Liver (tissue), 9 donors: ENCODE results near the gene TSHZ2. TPM values are rescaled to one million over a fixed set of nuclear protein-coding genes. Genes with fewer than 3 reads are reported as not detected.

Source experiments
- DNase-seq: peaks from one replicate; pipeline ENCODE4 v3.0.0-alpha.2; 2017; ENCODE audit warnings: low spot score
- H3K27ac ChIP-seq, 2 donors: one replicate each; pipeline ENCODE4 v1.7.0; 2013; ENCODE audit warnings: inconsistent platforms in 2 of 2, low read length in 2 of 2, control low read depth in 1 of 2, low read depth in 1 of 2, mild to moderate bottlenecking in 1 of 2
- H3K27me3 ChIP-seq, 4 donors: one replicate each; pipeline versions ENCODE4 v1.6.1 to v1.7.0; 2013; ENCODE audit warnings: low read length in 3 of 4, inconsistent platforms in 1 of 4, mild to moderate bottlenecking in 1 of 4, moderate library complexity in 1 of 4; ENCODE audit not compliant: control insufficient read depth in 4 of 4, insufficient read depth in 4 of 4
- H3K36me3 ChIP-seq, 4 donors: one replicate each; pipeline versions ENCODE4 v1.6.1 to v1.7.0; 2013; ENCODE audit warnings: low read length in 3 of 4, mild to moderate bottlenecking in 3 of 4, low read depth in 1 of 4, moderate library complexity in 1 of 4; ENCODE audit not compliant: control insufficient read depth in 4 of 4, insufficient read depth in 3 of 4
- H3K4me1 ChIP-seq, 4 donors: one replicate each; pipeline versions ENCODE4 v1.6.1 to v1.7.0; 2013; ENCODE audit warnings: low read length in 3 of 4, mild to moderate bottlenecking in 3 of 4, moderate library complexity in 1 of 4; ENCODE audit not compliant: control insufficient read depth in 4 of 4, insufficient read depth in 4 of 4
- H3K4me3 ChIP-seq, 3 donors: one replicate each; pipeline versions ENCODE4 v1.6.1 to v1.7.0; 2013; ENCODE audit warnings: low read length in 3 of 3, control low read depth in 1 of 3, low read depth in 1 of 3, mild to moderate bottlenecking in 1 of 3
- H3K9ac ChIP-seq, 2 donors: one replicate each; pipeline ENCODE4 v1.7.0; 2013; ENCODE audit warnings: low read length in 2 of 2, mild to moderate bottlenecking in 2 of 2, moderate library complexity in 2 of 2, control low read depth in 1 of 2, low read depth in 1 of 2
- H3K9me3 ChIP-seq, 4 donors: one replicate each; pipeline versions ENCODE4 v1.6.1 to v1.7.0; 2013; ENCODE audit warnings: low read length in 3 of 4; ENCODE audit not compliant: control insufficient read depth in 4 of 4
- EGR1 ChIP-seq, 2 donors: IDR thresholded peaks; 2 replicates each; pipeline ENCODE4 v1.6.1; 2016 to 2018; ENCODE audit warnings: antibody characterized with exemption in 2 of 2, low read depth in 2 of 2
- FOXA2 ChIP-seq: IDR thresholded peaks from 2 replicates; pipeline ENCODE4 v1.6.1; 2016; ENCODE audit warnings: antibody characterized with exemption
- GABPA ChIP-seq, 2 donors: IDR thresholded peaks in 1 of 2; conservative IDR thresholded peaks in 1 of 2; 2 replicates each; pipeline ENCODE4 v1.6.1; 2016; ENCODE audit warnings: antibody characterized with exemption in 2 of 2, mild to moderate bottlenecking in 1 of 2, moderate library complexity in 1 of 2
- HNF4A ChIP-seq, 2 donors: conservative IDR thresholded peaks; 2 replicates each; pipeline ENCODE4 v1.6.1; 2016; ENCODE audit warnings: antibody characterized with exemption in 2 of 2, mild to moderate bottlenecking in 2 of 2
- NR2F2 ChIP-seq: IDR thresholded peaks from 2 replicates; pipeline ENCODE4 v1.6.1; 2016; ENCODE audit warnings: antibody characterized with exemption
- RXRA ChIP-seq, 2 donors: IDR thresholded peaks; 2 replicates each; pipeline ENCODE4 v1.6.1; 2017 to 2018; ENCODE audit warnings: antibody characterized with exemption in 2 of 2, mild to moderate bottlenecking in 1 of 2
- TAF1 ChIP-seq: conservative IDR thresholded peaks from 2 replicates; pipeline ENCODE4 v1.6.1; 2016; ENCODE audit warnings: antibody characterized with exemption, mild to moderate bottlenecking
- WGBS: extraction: QIAGEN DNeasy Blood & Tissue Kit; methylation state at CpG from one replicate; pipeline ENCODE4 v1.1.7; 2013; 5-methylcytosine and 5-hydroxymethylcytosine counted together
- polyA plus RNA-seq, 2 donors: library from polyadenylated mRNA; stranded (reverse) in 1 of 2; unstranded in 1 of 2; fragments of 200-250 nt in 1 of 2; fragments of >200 nt in 1 of 2; fragmentation: Nextera tagmentation in 1 of 2; extraction: Ambion mirVana in 1 of 2; gene quantifications; one replicate each; pipeline versions ENCODE4 v1.2.1 to v1.2.3, GENCODE V29; 2013 to 2015
- total RNA-seq, 2 donors: library from RNA; depleted of rRNA; stranded (reverse); fragments of >200 nt; gene quantifications; one replicate each; pipeline ENCODE4 v1.2.3, GENCODE V29; 2014
- TF ChIP-seq, protein P1 (sequence below): IDR thresholded peaks from 2 replicates; pipeline ENCODE4 v1.6.1; 2016; ENCODE audit warnings: antibody characterized with exemption
- TF ChIP-seq, protein P2 (sequence below): IDR thresholded peaks from 2 replicates; pipeline ENCODE4 v1.6.1; 2016; ENCODE audit warnings: antibody characterized with exemption, mild to moderate bottlenecking
- TF ChIP-seq, protein P3 (sequence below): IDR thresholded peaks from 2 replicates; pipeline ENCODE4 v1.6.1; 2016; ENCODE audit warnings: antibody characterized with exemption
- TF ChIP-seq, protein P4 (sequence below): fragments of 150-350 bp; IDR thresholded peaks from 2 replicates; pipeline ENCODE4 v1.5.1; 2017; ENCODE audit warnings: improper control_type of control experiment, low read depth, low read length; ENCODE audit not compliant: missing input control
- donor health status: healthy.
- donor health status: healthy.
- donor health status: healthy.
- donor health status: healthy.
- donor health status: healthy.

Gene TSHZ2
- total and polyA plus RNA-seq, 4 donors: 2.9 to 11.3 (median 7.8) TPM

DNA sequence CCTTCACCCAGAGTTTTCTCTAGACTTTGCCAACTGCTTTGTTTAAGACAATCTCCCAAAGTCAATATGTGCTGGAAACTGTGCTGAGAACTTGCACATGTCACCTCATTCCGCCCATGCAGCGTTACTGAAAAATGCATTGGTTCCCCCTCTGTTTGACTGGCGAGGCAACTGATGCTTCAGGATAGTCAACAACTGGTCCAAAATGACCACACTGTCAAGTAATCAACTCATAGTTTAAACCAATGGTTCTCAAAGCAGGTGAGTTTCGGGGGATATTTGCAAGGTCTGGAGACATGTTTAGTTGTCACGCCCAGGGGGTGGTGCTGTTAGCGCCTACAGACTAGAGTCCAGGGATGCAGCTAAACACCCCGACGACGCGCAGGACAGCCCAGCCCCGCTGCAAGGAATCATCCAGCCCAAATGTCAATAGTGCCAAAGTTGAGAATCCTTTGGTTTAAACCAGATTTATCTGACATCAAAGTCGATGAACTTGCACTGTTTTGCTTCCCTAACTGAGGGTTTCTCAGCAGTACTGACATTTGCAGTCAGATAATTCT, 451.5 kb downstream of the TSHZ2 start:
- H3K4me1 ChIP-seq: peaks cover 0 to 6% (median 0%) of the 10 kb centered on the region in 4 donors
- H3K27me3 ChIP-seq: no peaks in the 10 kb centered on the region
- H3K9ac ChIP-seq: no peak overlapping the region
- no peaks in the 10 kb centered on the region for H3K36me3 ChIP-seq
- no peak for TF ChIP-seq NR2F2
- TF ChIP-seq, protein P1, sequence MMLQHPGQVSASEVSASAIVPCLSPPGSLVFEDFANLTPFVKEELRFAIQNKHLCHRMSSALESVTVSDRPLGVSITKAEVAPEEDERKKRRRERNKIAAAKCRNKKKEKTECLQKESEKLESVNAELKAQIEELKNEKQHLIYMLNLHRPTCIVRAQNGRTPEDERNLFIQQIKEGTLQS: no peak
- no peak for TF ChIP-seq GABPA (IDR thresholded peaks at IDR 0.05 in 1 of 2, conservative IDR thresholded peaks at IDR 0.05 in 1 of 2)
- no peak for TF ChIP-seq EGR1 (IDR thresholded peaks at IDR 0.05; ENCODE audit: low read depth in 2 of 2)
- H3K27ac ChIP-seq: no peak overlapping the region
- 90% methylated on average over 12 of the region's 12 CpGs for WGBS
- DNase-seq: no peak
- H3K9me3 ChIP-seq: no peaks in the 10 kb centered on the region
- H3K4me3 ChIP-seq: no peak overlapping the region

DNA sequence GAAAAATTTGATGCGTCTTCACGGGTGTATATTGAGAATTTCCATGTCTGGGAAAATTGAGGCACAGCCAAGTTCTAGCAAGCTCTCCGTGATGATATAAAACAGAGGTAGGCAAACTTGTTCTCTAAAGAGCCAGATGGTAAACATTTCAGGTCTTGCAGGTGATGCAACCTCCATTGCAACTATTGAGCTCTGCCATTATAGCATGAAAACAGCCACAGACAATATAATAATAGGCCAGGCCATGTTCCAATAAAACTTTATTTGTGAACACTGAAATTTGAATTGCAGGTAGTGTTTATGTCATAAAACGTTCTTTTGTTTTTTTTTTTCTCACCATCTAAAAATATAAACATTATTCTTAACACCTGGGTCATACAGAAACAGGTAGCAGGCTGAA, 453.3 kb downstream of the TSHZ2 start:
- Histone ChIP-seq H3K9ac (no peak overlapping the region), H3K27ac (no peak overlapping the region), H3K4me3 (no peak overlapping the region), H3K36me3 (no peaks in the 10 kb centered on the region), H3K9me3 (no peaks in the 10 kb centered on the region), H3K27me3 (no peaks in the 10 kb centered on the region), H3K4me1 (peaks cover 0 to 6% (median 0%) of the 10 kb centered on the region in 4 donors)
- WGBS: 83% methylated on average over 4 of the region's 4 CpGs
- DNase-seq: no peak
- TF ChIP-seq TAF1 (no peak), HNF4A (conservative IDR thresholded peaks at IDR 0.05) (no peak), RXRA (IDR thresholded peaks at IDR 0.05) (no peak), EGR1 (IDR thresholded peaks at IDR 0.05; ENCODE audit: low read depth in 2 of 2) (no peak), FOXA2 (no peak)
- TF ChIP-seq, protein P1: no peak
- TF ChIP-seq, protein P2, sequence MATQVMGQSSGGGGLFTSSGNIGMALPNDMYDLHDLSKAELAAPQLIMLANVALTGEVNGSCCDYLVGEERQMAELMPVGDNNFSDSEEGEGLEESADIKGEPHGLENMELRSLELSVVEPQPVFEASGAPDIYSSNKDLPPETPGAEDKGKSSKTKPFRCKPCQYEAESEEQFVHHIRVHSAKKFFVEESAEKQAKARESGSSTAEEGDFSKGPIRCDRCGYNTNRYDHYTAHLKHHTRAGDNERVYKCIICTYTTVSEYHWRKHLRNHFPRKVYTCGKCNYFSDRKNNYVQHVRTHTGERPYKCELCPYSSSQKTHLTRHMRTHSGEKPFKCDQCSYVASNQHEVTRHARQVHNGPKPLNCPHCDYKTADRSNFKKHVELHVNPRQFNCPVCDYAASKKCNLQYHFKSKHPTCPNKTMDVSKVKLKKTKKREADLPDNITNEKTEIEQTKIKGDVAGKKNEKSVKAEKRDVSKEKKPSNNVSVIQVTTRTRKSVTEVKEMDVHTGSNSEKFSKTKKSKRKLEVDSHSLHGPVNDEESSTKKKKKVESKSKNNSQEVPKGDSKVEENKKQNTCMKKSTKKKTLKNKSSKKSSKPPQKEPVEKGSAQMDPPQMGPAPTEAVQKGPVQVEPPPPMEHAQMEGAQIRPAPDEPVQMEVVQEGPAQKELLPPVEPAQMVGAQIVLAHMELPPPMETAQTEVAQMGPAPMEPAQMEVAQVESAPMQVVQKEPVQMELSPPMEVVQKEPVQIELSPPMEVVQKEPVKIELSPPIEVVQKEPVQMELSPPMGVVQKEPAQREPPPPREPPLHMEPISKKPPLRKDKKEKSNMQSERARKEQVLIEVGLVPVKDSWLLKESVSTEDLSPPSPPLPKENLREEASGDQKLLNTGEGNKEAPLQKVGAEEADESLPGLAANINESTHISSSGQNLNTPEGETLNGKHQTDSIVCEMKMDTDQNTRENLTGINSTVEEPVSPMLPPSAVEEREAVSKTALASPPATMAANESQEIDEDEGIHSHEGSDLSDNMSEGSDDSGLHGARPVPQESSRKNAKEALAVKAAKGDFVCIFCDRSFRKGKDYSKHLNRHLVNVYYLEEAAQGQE: no peak
- TF ChIP-seq, protein P3, sequence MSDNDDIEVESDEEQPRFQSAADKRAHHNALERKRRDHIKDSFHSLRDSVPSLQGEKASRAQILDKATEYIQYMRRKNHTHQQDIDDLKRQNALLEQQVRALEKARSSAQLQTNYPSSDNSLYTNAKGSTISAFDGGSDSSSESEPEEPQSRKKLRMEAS: no peak
- TF ChIP-seq, protein P4, sequence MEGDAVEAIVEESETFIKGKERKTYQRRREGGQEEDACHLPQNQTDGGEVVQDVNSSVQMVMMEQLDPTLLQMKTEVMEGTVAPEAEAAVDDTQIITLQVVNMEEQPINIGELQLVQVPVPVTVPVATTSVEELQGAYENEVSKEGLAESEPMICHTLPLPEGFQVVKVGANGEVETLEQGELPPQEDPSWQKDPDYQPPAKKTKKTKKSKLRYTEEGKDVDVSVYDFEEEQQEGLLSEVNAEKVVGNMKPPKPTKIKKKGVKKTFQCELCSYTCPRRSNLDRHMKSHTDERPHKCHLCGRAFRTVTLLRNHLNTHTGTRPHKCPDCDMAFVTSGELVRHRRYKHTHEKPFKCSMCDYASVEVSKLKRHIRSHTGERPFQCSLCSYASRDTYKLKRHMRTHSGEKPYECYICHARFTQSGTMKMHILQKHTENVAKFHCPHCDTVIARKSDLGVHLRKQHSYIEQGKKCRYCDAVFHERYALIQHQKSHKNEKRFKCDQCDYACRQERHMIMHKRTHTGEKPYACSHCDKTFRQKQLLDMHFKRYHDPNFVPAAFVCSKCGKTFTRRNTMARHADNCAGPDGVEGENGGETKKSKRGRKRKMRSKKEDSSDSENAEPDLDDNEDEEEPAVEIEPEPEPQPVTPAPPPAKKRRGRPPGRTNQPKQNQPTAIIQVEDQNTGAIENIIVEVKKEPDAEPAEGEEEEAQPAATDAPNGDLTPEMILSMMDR: no peak
